GM12872 (cell line): Measurements from ENCODE around the gene CLUH.

Experiments used
- TF ChIP-seq, protein P1 (sequence below): IDR thresholded peaks from 3 replicates; pipeline ENCODE4 v1.5.1; 2011; ENCODE audit warnings: low read depth, mild to moderate bottlenecking, low read length, moderate library complexity; ENCODE audit not compliant: insufficient read depth

Gene CLUH

DNA sequence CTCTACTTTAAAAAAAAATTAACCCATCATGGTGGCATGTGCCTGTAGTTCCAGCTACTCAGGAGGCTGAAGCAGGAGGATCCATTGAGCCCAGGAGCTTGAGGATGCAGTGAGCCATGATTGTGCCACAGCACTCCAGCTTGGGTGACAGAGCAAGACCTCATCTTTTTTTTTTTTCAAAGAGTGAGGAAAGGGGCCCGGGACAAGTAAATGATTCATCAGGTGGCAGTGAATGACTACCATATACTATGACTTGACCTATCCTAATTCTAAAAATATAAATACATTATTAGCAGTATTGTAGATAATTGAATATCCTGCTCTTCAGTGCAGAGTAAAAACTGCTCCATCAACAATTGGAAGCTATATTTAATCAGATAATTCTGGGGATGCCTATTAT, 55.3 kb downstream of the CLUH start:
- TF ChIP-seq, protein P1, sequence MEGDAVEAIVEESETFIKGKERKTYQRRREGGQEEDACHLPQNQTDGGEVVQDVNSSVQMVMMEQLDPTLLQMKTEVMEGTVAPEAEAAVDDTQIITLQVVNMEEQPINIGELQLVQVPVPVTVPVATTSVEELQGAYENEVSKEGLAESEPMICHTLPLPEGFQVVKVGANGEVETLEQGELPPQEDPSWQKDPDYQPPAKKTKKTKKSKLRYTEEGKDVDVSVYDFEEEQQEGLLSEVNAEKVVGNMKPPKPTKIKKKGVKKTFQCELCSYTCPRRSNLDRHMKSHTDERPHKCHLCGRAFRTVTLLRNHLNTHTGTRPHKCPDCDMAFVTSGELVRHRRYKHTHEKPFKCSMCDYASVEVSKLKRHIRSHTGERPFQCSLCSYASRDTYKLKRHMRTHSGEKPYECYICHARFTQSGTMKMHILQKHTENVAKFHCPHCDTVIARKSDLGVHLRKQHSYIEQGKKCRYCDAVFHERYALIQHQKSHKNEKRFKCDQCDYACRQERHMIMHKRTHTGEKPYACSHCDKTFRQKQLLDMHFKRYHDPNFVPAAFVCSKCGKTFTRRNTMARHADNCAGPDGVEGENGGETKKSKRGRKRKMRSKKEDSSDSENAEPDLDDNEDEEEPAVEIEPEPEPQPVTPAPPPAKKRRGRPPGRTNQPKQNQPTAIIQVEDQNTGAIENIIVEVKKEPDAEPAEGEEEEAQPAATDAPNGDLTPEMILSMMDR = no peak

DNA sequence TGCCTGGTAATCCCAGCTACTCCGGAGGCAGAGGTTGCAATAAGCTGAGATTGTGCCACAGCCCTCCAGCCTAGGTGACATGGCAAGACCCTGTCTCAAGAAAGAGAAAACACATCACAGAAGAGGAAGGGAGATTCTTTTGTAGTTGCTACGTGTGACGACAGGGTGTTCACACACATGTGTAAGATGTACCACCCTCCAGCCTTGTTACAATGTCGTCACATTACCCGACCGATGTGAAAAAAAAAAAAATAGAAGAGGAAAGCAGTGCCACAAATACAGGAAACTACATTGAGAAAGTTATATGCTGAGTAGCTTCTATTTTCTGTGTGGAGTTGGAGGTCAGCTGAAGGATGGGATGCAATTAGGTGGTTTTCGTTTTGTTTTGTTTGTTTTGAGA, 56.0 kb downstream of the CLUH start:
- TF ChIP-seq, protein P1 = no peak

DNA sequence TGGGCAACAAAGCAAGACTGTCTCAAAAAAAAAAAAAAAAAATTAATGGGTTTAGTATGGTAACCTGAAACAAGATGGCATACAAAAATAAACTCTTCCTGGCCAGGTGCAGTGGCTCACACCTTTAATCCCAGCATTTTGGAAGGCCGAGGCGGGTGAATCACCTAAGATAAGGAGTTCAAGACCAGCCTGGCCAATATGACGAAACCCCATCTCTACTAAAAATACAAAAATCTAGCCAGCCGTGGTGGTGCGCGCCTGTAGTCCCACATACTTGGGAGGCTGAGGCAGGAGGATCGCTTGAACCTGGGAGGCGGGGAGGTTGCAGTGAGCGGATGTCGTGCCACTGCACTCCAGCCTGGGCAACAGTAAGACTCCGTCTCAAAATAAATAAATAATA, 62.4 kb downstream of the CLUH start:
- TF ChIP-seq, protein P1 = no peak

DNA sequence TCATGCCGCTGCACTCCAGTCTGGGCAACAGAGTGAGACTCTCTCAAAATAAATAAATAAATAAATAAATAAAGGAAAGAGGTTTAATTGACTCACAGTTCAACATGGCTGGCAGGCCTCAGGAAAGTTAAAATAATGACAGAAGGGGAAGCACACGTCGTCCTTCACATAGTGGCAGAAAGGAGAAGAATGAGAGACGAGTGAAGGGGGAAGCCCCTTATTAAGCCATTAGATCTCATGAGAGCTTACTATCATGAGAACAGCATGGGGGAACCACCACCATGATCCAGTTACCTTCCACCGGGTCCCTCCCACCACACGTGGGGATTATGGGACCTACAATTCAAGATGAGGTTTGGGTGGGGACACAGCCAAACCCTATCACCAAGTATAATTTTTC, 63.6 kb downstream of the CLUH start:
- TF ChIP-seq, protein P1 = no peak

DNA sequence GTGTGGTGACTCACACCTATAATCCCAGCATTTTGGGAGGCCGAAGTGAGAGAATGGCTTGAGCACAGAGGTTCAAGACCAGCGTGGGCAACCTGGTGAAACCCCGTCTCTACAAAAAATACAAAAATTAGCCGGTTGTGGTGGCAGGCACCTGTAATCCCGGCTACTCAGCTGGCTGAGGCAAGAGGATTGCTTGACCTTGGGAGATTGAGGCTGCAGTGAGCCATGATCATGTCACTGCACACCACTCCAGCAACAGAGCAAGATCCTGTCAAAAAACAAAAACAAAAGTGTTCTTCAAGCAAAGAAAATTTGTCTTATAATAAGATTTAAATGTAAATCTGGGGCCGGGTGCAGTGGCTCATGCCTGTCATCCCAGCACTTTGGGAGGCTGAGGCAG, 66.6 kb downstream of the CLUH start:
- TF ChIP-seq, protein P1 = no peak
